Epithelial cell of prostate (primary cell): ENCODE results near the gene GNG14.
"Not testable (repeated sequence)": the region's sequence is repeated elsewhere in the genome, so short reads cannot be mapped to it uniquely, and the experiment has no call there.

Experiments used
- DNase-seq: peaks from one replicate; pipeline ENCODE4 v3.0.0-alpha.2; 2011; ENCODE audit warnings: low read depth, low spot score
- H3K27ac ChIP-seq: fragments of 450-650 bp; 2 replicates; pipeline ENCODE4 v1.5.1; 2017; ENCODE audit warnings: mild to moderate bottlenecking

GNG14 gene

DNA sequence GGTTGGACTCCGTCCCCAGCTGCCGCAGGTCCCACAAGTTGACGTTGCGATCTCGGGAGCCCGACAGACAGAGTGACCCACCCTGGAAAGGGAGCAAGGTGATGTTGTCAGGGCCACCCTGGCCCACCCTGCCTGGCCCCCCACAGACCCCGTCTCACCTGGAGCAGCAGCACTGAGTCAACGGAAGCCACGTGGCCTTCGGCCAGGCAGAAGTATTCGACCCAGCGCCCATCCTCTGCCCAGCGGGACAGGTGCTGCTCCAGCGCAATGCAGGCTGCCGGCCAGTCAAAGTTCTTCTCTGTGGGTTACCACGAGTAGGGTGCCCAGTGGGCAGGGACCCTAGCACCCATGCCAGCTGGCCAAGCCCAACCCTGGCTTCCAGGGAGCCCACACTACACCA is 6.8 kb downstream of the GNG14 start:
- no peak overlapping the region for H3K27ac ChIP-seq
- no peak for DNase-seq

DNA sequence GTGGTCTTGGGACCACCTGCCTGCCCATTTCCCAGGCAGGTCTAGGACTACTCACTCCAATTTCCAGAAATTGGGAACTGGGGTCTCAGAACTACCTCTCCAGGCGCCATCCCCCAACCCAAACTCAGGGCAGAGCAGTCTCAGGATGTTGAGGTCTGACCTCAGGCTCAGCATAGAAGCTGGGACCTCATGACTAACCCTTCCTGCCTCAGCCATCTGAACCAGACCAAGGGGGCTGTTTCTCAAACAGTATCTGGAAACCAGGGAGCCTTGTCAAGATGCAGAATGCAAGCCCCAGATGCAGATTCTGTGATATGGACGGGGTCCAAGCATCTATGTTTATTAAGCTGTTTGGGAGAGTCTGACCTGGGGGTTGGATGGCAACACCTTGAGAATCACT is 7.3 kb downstream of the GNG14 start:
- DNase-seq = no peak
- H3K27ac ChIP-seq = no peak overlapping the region

DNA sequence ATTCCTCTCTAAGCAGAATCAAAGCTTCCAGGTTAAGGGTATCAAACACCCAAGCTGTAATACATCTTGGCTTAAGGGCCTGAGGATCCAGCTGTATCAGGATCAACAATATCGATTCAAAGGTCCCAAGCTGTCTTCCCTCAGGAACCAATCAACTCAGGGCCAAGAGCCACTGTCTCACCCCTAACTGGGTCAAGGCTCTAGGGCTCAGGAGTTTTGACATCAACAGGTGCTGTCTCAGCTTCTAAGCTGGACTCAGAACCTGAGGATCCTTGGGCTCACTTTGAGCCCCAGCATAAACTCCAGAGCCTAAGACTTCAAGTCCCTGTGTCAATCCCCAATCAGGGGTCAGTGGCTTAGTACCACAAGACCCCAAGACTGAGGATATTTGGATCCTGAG is 7.7 kb downstream of the GNG14 start:
- DNase-seq = no peak
- H3K27ac ChIP-seq = no peak overlapping the region

DNA sequence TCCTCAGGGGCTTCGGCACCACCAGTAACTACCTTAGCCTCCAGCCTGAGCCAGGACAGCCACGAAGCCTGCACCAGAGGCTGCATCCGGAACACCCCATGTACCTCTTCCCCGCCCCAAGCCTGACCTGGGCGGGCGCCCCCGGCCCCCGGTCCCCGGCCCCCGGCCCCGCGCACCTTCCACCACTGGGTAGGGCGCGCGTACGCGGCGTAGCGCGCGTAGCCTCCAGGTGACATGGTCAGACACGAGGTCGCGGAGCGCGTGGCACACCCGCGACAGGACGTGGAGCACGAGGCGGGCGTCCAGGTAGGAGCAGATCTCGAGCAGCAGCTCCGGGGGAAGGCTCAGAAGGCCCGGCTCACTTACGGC is 8.2 kb downstream of the GNG14 start:
- no peak overlapping the region for H3K27ac ChIP-seq
- no peak for DNase-seq

DNA sequence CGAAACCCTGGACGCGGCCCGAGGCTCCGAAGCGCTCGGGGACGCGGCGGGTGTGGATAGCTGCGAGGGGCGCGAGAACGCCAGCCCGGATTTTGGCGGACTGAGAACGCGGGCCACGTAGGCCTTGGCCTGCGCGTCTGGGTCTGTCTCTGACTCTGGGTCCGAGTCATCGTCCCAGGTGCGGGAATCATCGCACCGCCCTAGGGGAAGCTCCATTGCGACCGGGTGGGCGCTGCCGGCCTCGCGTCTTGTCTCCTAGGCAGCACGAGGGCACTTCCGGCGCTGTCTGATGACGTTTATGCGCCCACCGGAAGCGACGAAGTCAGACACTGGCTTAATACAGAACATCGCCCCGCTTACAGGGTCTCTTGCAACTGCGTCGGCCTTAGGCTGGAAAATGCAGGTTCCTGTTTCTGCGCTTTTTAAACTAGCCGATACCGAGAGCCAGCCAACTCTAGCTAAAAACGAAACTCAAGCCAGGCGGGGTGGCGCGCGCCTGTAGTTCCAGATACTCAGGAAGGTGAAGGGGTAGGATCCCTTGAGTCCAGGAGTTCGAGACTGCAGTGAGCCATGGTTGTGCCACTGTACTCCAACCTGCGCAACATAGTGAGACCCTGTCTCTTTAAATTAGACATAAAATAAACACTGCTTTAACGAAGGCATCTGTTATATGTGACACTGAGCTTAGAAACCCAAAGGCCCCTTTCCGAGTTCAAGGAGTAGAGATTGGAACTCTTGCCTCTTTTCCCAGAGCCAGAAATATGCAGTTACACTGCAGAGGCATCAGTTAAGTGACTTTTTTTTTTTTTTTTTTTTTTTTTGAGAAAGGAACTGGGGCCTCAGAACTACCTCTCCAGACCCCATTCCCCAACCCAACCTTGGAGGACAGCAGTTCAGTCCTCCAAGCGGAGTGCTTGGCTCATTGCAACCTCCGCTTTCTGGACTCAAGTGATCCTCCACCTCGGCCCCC is 8.9 kb downstream of the GNG14 start, which contains the start of gene FBXW9:
FBXW9 (minus strand) TSS at position 266 of the 970 bp plus-strand sequence; CDS start at position 216, 50 bp downstream.
- H3K27ac ChIP-seq = peak within 1 kb of the TSS; percentile 46
- peak; percentile 69 for DNase-seq

DNA sequence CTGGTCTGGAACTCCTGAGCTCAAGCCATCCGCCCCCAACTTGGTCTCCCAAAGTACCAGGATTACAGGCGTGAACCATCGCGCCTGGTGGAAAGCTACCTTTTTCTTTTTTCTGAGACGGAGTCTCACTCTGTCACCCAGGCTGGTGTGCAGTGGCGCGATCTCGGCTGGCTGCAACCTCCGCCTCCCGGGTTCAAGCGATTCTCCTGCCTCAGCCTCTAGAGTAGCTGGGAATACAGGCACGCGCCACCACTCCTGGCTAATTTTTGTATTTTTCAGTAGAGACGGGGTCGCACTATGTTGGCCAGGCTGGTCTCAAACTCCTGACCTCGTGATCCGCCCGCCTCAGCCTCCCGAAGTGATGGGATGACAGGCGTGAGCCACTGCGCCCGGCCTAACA is 9.6 kb downstream of the GNG14 start:
- H3K27ac ChIP-seq, DNase-seq: not testable (repeated sequence)

DNA sequence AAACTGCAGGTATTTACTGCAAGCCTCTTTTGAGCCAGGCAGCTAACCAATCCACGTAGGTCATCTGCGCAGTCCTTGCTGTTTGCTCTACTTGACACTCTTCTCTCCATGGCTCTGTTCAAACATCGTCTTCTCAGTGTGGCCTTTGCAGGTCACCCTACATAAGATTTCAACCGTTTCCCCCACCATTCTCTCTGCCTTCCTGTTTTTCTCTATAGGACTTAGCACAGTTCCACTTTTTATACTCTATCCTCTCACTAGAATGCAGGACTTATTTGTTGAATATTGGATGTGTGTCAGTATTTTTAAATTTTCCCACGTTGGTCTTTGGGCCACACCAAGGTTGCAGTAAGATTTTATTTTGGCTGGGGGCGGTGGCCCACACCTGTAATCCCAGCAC is 10.3 kb downstream of the GNG14 start:
- DNase-seq = no peak
- no peak overlapping the region for H3K27ac ChIP-seq

DNA sequence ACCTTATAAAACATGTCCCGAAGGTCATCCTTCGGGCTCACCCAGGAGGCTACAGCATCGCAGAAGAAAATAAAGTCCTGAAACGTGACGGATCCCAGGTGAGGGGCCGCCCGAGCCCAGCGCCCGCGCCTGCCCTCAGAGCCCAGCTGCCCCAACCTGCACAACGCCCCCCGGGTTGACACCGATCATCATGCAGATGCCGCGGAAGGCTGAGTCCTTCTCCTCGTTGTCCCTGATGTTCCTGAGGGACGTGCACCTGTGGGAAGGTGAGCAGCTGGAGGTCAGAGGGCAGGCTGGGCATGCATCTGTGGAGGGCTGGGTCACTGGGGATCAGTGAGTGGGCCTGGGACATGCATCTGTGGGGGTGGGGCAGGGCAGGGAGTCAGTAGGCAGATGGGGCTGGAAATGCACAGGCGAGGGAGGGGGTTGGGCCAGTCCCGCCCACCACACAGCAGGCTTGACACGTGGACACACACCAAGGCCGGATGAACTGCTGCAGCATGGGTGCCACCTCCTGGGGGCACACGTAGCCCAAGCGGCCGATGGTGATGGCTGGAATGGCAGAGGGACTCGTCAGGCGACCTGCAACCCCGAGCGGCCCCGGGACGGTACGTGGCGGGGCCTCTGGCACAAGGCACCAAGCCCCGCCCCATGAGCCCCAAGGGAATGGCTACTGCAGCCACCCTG is 13.9 kb downstream of the GNG14 start:
- DNase-seq = no peak
- H3K27ac ChIP-seq = no peak overlapping the region

DNA sequence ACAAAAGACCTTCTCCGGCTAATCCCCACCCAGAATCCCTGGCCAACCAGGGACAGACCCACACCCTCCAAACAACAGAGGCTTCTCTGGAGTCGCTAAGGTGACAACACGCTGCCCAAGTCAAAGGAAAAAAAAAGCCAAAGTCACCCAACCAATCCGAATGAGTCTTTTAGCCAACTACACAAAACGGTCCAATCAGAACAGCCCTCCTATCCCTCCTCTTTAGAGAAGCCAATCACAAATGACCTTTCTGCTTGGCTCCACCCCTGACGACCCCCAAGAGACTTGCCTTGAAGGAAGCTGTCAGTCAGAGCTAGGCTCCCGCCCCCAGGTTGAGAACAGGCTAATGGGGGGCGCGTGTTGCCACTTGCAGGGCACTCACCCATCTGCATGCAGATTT is 15.2 kb downstream of the GNG14 start:
- no peak overlapping the region for H3K27ac ChIP-seq
- no peak for DNase-seq

DNA sequence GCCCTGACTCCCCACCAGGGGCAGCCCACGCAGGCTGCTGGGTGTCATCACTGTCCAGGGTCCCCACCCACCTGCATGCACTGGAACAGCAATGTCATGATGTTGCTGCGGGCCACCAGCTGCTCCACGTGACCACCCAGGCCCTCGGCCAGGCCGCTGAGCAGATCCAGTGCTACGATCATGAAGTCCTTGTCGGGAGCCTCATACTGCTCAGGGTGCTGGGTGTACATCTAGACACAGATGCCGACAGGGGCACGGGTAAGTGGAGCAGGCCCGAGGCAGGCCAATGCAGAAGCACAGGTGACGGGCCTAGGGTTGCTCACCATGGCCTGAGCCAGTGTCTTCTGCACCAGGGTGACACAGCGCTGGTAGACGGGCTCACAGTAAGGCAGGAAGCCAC is 17.4 kb downstream of the GNG14 start:
- H3K27ac ChIP-seq = no peak overlapping the region
- DNase-seq = no peak

DNA sequence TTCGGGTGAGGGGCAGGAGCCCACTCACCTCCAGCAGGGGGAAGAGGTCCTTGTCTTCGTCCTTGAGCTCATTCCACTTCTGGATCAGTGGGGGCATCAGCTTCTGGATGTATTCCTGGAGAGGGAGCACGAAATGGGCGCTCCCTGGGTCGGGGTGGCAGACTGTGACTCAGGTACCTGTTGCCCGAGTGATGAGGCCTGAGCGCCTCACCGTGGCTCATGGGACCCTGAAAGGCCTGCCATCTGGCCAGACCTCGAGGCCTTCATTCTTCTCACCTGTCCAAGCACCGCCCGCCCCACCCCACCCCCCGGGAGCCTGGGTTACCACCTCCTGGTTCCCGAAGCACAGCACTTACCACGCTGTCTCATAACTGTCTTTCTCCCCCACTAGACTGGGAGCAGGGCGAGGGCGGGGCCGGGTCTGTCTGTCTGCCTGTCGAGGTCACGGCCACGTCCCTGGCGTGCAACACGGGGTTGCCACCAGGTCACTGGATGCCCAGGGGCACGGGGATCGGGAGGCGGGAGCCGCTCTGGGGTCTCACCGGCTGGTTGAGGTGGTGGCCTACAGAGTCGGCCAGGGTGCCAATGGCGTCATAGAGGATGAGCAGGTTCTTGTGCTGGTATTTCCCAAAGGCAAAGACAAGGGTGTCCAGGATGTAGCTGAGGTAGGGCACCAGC is 18.0 kb downstream of the GNG14 start:
- H3K27ac ChIP-seq = no peak overlapping the region
- no peak for DNase-seq

DNA sequence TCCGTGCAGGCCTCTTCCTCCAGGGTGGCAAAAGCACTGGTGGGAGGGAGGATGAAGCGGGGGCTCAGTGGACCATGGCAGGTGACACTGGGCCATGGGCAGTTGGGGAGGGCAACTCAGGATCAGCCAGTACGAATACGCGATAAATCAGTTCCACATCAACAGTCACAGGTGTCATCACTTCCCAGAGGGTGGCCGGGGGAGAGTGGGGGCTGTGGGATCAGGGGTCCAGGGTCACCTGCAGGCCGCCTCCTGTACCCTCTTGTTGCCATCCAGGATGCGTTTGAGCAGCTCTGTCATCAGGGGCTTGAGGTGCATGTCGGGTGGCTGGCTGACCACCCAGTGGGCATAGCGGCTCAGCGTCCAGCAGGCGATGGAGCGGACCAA is 18.5 kb downstream of the GNG14 start:
- no peak overlapping the region for H3K27ac ChIP-seq
- no peak for DNase-seq

DNA sequence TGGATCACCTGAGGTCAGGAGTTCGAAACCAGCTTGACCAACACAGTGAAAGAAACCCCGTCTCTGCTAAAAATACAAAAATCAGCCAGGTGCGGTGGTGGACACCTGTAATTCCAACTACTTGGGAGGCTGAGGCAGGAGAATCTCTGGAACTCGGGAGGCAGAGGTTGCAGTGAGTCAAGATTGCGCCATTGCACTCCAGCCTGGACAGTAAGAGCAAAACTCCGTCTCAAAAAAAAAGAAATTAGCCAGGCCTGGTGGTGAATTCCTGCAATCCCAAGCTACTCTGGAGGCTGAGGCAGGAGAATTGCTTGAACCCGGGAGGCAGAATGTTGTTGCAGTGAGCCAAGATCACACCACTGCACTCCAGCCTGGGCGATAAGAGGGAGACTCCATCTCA is 20.8 kb downstream of the GNG14 start:
- no peak for DNase-seq
- no peak overlapping the region for H3K27ac ChIP-seq

DNA sequence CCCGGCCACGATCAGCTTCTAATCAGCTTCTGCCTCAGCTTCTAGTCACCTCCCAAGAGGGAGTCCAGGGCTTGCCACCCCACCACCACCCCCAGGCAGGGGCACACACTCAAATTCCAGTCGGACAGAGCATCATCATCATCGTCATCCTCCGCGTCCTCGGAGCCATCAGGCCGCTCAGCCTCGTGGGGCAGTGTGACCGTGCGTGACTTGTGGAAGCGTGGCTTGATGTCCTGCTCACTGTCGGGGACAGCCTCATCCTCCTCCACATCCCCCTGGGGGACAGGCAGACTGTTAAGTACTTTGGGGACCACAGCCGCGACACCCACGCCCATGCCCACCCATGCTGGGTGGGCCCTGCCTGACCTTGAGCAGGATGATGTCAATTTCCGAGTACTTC is 23.4 kb downstream of the GNG14 start:
- no peak overlapping the region for H3K27ac ChIP-seq
- DNase-seq = no peak

DNA sequence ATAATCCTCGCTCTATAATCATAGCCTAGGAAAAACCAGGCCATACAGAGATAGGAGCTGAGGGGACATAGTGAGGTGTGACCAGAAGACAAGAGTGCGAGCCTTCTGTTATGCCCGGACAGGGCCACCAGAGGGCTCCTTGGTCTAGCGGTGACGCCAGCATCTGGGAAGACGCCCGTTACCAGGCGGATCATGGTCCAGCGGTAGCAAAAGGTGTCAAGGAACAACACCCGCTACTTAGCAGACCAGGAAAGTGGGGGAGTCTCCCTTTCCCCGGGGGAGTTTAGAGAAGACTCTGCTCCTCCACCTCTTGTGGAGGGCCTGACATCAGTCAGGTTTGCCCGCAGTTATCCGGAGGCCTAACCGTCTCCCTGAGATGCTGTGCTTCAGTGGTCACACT is 24.3 kb downstream of the GNG14 start:
- DNase-seq, H3K27ac ChIP-seq: not testable (repeated sequence)

DNA sequence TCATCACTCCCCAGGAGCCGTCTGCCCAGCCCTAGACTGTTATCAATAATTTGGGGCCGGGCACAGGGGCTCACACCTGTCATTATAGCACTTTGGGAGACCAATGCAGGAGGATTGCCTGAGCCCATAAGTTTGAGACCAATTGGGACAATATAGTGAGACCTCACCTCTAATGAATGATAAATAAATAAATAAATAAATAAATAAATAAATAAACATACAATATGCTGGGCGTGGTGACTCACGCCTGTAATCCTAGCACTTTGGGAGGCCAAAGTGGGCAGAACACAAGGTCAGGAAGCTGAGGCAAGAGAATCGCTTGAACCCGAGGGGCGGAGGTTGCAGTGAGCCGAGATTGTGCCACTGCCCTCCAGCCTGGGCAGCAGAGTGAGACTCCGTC is 25.5 kb downstream of the GNG14 start:
- not testable (repeated sequence) for DNase-seq, H3K27ac ChIP-seq

DNA sequence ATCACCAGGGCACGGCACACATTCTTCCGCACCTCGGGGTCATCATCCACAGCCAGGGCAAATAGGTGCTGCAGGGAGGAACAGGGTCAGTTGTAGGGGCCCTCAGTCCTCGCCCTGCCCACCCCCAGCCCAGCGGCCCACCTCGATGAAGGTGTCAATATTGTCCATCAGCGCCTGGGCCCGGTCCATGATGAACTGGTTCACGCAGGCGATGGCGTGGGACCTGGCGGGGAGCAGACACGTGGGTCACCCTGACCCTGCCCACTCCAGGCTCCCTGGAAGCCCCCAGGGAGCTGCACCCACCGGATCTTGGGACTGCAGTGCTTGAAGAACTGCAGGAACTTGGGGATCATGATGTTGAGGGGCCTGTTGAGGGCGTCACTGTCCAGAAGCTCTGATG is 27.3 kb downstream of the GNG14 start:
- H3K27ac ChIP-seq = no peak overlapping the region
- DNase-seq = no peak

DNA sequence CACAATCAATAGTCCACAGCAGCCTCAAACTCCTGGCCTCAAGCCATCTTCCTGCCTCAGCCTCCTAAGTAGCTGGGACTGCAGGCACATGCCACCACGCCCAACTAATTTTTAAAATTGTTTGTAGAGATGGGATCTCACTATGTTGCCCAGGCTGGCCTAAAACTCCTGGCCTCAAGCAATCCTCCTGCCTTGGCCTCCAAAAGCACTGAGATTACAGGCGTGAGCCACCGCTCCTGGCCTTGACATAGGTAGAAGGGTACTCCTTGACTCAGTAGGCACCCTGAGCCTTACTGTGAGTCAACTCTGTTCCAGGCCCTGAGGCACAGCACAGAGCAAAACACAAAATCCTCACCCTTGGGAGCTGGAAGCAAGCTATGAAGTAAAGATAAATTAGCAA is 28.1 kb downstream of the GNG14 start:
- no peak overlapping the region for H3K27ac ChIP-seq
- no peak for DNase-seq

DNA sequence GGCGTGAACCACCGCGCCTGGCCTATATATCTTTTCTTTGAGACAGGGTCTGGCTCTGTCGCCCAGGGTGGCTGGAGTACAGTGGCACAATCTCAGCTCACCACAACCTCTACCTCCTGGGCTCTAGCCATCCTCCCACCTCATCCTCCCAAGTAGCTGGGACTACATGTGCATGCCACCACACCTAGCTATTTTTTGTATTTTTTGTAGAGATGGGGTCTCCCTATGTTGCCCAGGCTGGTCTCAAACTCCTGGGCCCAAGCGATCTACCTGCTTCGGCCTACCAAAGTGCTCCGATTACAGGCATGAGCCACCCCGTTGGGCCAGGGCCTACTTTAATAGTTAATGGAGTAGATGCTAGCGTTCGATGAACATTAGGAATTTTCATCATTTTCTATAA is 32.5 kb downstream of the GNG14 start:
- DNase-seq = no peak
- H3K27ac ChIP-seq = peak overlapping the region; percentile 93

DNA sequence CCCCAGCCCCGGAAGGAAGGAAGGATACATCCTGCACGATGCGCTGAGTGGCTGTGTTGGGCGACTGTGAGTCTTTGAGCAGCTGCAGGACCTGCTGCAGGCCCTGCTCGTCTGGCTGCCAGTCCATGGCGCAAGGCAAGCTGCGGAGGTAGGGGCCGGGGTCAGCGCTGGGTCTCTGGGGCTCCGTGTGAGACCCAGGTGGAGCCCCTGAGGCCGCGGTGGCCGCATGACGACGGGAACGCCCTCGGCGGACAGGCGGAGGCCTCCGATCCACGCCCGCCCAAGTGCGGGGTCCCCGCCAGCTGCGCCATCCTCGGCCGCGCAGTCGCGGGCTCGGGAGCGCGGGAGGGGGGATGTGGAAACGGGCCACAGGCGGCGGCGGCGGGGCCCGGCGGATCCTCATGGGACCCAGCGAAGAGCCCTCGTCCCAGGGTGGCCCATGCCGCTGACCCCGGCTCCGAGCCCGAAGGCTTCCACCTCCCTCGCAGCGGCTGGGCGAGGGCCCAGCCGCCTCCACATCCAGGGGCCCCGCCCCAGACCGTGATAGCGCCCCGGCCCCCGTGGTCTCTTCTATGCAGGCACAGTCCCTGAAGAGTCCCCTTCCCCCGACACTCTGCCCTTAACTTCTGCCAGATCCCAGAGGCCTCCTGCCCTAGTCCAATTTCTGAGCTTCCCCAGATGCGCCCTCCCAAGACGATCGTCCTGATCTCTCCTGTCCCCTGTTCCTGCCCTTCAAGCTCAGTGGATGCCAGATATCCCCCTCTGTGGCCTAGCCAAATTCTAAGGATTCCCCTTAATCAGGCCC is 33.3 kb downstream of the GNG14 start:
- DNase-seq = no peak
- peak overlapping the region; percentile 93 for H3K27ac ChIP-seq
